HG02840 (cell line): ENCODE results near the gene DNAH3.
"Not testable (repeated sequence)": the region's sequence is repeated elsewhere in the genome, so short reads cannot be mapped to it uniquely, and the experiment has no call there.

Experiments used
- ATAC-seq: cut with Tn5 transposase; IDR thresholded peaks from one replicate; pipeline ENCODE4 v1.9.1; 2021; ENCODE audit warnings: mild to moderate bottlenecking, moderate library complexity, moderate number of reproducible peaks; ENCODE audit not compliant: unreplicated experiment, low FRiP score

The DNAH3 gene

DNA sequence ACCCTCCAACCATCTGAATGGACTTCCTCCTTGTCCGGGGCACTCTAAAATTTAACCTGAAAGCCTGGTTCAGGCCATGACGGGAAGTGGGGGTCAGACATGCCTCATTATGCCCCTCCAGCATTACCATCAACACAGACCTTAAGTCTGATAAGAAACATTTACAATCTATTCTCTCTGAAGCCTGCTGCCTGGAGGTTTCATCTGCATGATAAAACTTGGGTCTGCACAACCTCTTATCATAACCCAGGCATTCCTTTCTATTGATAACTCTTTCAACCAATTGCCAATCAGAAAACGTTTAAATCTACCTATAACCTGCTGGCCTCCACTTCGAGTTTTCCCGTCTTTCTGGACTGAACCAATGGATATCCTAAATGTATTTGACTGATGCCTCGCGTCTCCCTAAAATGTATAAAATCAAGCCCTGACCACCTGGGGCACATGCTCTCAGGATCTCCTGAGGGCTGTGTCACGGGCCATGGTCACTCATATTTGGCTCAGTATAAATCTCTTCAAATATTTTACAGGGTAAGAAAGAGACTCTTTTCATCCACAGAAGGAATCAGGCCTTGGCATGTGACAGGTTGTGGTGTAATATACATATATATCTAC, 204.5 kb downstream of the DNAH3 start:
- no peak for ATAC-seq

DNA sequence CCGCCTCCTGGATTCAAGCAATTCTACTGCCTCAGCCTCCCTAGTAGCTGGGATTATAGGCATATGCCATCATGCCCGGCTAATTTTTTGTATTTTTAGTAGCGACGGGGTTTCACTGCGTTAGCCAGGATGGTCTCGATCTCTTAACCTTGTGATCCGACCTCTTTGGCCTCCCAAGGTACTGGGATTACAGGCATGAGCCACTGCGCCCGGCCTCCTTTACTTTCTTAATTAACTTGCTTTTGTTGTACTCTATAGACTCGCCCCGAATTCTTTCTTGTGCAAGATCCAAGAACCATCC, 205.1 kb downstream of the DNAH3 start:
- ATAC-seq, result not testable (repeated sequence)

DNA sequence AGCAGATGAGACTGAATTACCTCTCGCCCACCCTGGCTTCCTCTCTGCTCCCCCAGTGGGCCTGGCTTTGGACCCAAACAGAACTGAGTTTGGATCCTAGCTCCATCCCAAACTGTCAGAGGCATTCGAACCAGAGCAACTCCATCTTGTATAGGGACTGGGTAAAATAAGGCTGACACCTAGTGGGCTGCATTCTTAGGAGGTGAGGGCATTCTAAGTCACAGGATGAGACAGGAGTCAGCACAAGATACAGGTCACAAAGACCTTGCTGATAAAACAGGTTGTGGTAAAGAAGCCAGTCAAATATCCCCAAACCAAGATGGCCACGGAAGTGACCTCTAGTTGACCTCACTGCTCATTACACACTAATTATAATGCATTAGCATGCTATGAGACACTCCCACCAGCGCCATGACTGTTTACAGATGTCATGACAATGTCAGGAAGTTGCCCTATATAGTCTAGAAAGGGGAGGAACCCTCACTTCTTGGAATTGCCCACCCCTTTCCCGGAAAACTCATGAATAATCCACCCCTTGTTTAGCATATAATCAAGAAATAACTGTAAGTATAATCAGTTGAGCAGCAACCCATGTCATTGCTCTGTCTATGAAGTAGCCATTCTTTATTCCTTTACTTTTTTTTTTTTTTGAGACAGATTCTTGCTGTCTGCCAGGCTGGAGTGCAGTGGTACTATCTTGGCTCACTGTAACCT, 205.6 kb downstream of the DNAH3 start:
- ATAC-seq, result no peak

DNA sequence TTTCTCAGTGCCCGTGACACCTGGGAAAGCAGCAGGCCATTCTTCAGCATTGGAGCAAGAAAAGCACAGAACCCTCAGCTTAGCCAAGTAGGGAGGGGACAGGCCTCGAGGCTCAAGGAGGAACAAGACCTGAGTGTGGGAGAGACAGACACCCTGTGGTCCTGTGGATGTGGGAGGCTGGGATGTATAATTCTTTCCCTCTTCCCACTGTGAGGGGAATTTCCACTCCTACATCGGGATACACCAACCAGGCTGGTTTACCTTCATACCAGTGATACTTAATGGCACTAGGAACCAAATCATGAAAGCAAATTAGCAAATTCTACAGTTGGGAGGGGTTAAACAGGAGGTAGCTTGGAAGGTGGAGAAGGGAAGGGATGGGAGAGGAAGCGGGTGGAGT, 208.4 kb downstream of the DNAH3 start:
- ATAC-seq, result no peak

GRCh38 chr16:20941636-20941926, 209.1 kb downstream of the DNAH3 start:
- no peak for ATAC-seq

- ATAC-seq, result no peak
Observed at GRCh38 chr16:20940871-20941635, 209.6 kb downstream of the DNAH3 start.

DNA sequence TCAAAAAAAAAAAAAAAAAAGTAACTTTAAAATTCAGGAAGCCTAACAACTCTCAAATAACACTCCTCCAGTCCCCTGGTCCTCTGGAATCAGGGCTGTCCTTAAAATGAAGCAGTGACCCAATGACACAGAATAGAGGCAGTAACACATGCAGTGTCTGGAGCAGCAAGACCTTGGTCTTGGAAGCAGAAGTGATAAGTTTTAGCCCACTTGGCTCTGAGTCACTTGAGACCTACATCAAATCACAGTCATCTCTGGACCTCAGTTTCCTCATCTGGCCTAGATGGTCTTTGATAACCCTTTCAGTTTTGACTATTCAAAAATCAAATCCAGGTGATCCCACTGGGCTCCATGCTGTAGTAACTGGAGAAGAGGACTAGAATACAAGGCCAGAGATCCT, 211.0 kb downstream of the DNAH3 start:
- no peak for ATAC-seq

GRCh38 chr16:20938426-20938825, 212.2 kb downstream of the DNAH3 start:
- ATAC-seq, result no peak

GRCh38 chr16:20937736-20938135, 212.9 kb downstream of the DNAH3 start:
- no peak for ATAC-seq

DNA sequence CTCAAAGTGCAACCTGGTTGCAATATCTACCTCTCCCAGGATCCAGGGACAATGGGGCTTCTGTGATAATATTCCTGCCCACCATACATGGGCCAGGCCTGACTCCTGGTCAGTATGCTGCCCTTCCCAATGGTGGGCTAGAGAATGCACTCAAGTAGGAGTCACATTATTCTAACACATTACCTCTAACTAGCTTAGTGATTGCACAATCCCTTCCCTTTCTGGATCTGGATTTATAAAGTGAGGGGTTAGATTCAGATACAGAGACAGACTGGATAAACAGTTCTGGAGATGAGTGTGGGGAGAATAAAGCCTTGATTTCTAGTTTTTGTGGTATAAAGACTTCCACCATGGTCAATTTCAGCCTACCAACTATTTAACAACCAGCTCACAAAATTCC, 217.1 kb downstream of the DNAH3 start:
- no peak for ATAC-seq

- no peak for ATAC-seq
Observed at GRCh38 chr16:20931066-20931600, 219.5 kb downstream of the DNAH3 start.

GRCh38 chr16:20930365-20930690, 220.3 kb downstream of the DNAH3 start:
- no peak for ATAC-seq

- ATAC-seq, result not testable (repeated sequence)
Observed at GRCh38 chr16:20929676-20930364, 220.8 kb downstream of the DNAH3 start.

DNA sequence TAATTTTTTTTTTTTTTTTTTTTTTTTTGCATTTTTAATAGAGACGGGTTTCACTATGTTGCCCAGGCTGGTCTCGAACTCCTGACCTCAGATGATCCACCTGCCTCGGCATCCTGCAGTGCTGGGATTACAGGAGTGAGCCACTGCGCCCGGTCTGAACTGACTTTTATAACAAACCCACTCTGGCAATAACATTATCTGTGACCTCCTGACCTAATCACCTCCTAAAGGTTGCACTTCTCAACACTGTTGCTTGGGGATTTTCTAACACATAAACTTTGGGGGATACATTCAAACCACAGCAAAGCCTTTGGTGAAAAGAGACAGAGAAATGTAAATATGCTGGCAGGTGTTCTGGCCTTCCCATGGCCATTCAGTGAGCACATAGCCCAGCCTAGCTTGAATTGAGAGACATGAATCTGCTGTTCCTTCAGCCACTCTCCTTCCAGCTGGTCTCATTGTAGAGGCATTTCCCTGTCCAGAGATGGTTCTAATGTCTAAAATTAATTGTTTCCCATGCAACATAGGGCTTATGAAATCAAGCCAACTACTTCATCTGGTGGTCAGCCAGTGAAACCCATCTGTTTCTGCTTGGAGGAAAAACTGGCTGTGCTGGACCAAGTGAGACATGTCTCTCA, 221.8 kb downstream of the DNAH3 start:
- ATAC-seq, result no peak

DNA sequence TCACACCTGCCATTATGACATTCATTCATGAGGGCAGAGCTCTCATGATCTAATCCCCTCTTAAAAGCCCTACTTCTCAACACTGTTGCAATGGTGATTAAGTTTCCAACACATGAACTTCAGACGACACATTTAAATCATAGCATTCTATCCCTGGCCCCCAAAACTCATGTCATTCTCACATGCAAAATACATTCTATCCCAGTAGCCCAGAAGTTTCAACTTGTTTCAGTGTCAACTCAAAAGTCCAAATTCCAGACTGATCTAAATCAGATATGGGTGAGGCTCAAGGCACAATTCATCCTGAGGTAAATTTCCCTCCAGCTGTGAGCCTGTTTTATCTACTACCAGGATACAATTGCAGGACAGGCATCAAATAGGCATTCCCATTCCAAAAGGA, 224.9 kb downstream of the DNAH3 start:
- ATAC-seq, result no peak

- no peak for ATAC-seq
Observed at GRCh38 chr16:20923876-20924275, 226.8 kb downstream of the DNAH3 start.

- ATAC-seq, result no peak
Observed at GRCh38 chr16:20920799-20921198, 229.8 kb downstream of the DNAH3 start.

GRCh38 chr16:20920091-20920490, 230.6 kb downstream of the DNAH3 start:
- ATAC-seq, result no peak

- ATAC-seq, result no peak
Observed at GRCh38 chr16:20918486-20919239, 232.0 kb downstream of the DNAH3 start.

DNA sequence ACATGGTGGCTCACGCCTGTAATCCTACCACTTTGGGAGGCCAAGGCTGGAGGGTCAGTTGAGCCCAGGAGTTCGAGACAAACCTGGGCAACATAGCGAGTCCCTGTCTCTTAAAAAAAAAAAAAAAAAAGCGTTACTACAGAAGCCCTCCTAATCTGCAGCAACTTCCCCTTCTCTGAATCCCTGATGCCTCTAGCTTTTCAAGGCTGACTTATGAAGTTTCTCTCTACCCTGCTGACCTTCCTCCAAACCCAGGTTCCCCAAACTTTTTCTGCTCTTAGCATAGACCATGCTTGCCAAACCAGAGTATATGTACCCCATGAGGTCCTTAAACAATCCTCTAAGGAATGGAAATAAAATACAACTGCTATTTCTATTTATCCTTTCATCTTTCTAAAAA, 233.7 kb downstream of the DNAH3 start:
- ATAC-seq, result no peak
